ENCODE data around the gene MYO9A. TPM values are rescaled to one million over a fixed set of nuclear protein-coding genes. Genes with fewer than 3 reads are reported as not detected.

Gene MYO9A
- total RNA-seq, 2 donors from 2014 or later, result 34.9 to 36.4 TPM

DNA sequence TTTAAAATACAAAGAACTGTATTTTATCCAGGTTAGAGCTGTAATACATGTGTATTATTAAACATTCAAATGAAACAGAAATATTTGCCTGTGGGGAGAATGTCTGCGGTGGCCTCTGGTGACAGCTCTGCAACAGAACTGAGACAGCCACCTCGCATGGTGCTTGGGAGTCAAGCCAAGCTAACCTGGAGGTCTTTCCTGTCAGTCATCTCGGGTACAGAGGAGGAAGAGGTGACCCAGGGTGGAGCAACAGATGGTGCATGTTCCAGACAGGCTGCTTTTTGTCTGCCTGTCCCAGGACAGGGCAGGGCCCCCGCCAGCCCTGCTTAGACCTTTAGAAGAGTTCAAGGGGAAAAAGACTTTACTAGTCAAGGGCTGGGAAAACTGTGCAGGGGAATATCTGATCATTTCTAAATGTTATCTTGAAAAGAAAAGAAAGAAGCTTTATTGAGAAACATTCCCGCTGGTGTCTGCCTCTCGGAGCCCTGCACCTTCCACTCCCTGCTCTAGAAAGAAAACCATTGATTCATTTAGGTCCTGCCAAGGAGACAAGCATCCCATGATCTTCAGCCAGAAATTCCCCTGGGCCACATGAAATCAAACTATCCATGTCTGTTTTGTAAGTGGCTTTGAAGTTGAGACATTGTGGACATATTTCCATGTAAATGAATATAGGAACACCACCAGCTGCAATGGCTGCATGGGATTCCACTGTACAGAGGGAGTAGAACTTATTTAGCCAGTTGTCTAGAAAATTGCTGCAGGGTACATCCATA is 313.1 kb downstream of the MYO9A start:
- Mint-ChIP-seq H3K9me3 (no peaks in the 10 kb centered on the region), H3K4me3 (no peak overlapping the region), H3K4me1 (peaks cover 31% of the 10 kb centered on the region), H3K36me3 (ENCODE audit: low read depth) (no peaks in the 10 kb centered on the region), H3K27ac (no peak overlapping the region), H3K27me3 (ENCODE audit: insufficient read depth) (peaks cover 11% of the 10 kb centered on the region)
- no peak overlapping the region for H3K4me3 ChIP-seq (ENCODE audit: low read length)
- DNase-seq, result no peak
- no peak overlapping the region for H3K9ac ChIP-seq (ENCODE audit: extremely low read depth, low read length, poor library complexity, severe bottlenecking)
- H3K4me1 ChIP-seq (ENCODE audit: control insufficient read depth, insufficient read depth, low read length), result peaks cover 14% of the 10 kb centered on the region
- no peaks in the 10 kb centered on the region for H3K27me3 ChIP-seq (ENCODE audit: control insufficient read depth, insufficient read depth, low read length, poor library complexity, severe bottlenecking)
- H3K27ac ChIP-seq (ENCODE audit: low read depth, low read length), result no peak overlapping the region
- H3K9me3 ChIP-seq (ENCODE audit: control insufficient read depth, low read length), result no peaks in the 10 kb centered on the region
- TF ChIP-seq CTCF (conservative IDR thresholded peaks at IDR 0.05), result no peak
- 90 to 95% methylated on average over 3 to 6 of the region's 6 CpGs for WGBS, 2 experiments (ENCODE audit: insufficient coverage in 1 of 2, insufficient read length in 1 of 2)
- no peaks in the 10 kb centered on the region for H3K36me3 ChIP-seq (ENCODE audit: control insufficient read depth, insufficient read depth, low read length)

DNA sequence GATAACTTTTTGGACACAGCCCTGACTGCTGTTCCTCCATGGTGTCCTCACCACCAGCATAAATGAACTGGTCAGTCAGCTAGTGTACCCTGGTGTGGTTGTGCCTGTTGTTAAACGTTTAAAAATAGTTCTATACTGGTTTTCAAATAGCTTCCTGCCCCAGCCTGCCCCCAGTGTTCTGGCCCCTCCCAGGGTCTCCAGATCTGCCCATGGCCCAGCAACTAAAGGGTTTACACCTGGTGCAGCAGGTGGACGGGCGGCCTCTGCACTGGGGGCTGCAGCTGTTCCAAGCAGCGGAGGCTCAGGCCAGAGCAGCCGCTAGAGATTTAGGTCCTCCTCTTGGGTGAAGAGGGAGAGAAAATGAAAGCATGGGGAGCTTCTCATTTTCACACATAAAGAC is 313.7 kb downstream of the MYO9A start:
- 78 to 100% methylated on average over 1 to 5 of the region's 5 CpGs for WGBS, 2 experiments (ENCODE audit: insufficient coverage in 1 of 2, insufficient read length in 1 of 2)
- Mint-ChIP-seq H3K27ac (no peak overlapping the region), H3K4me1 (peaks cover 31% of the 10 kb centered on the region), H3K4me3 (no peak overlapping the region), H3K27me3 (ENCODE audit: insufficient read depth) (peaks cover 9% of the 10 kb centered on the region), H3K36me3 (ENCODE audit: low read depth) (no peaks in the 10 kb centered on the region), H3K9me3 (no peaks in the 10 kb centered on the region)
- Histone ChIP-seq H3K27ac (ENCODE audit: low read depth, low read length) (no peak overlapping the region), H3K4me3 (ENCODE audit: low read length) (no peak overlapping the region), H3K27me3 (ENCODE audit: control insufficient read depth, insufficient read depth, low read length, poor library complexity, severe bottlenecking) (no peaks in the 10 kb centered on the region), H3K9ac (ENCODE audit: extremely low read depth, low read length, poor library complexity, severe bottlenecking) (no peak overlapping the region), H3K9me3 (ENCODE audit: control insufficient read depth, low read length) (no peaks in the 10 kb centered on the region), H3K4me1 (ENCODE audit: control insufficient read depth, insufficient read depth, low read length) (peaks cover 14% of the 10 kb centered on the region), H3K36me3 (ENCODE audit: control insufficient read depth, insufficient read depth, low read length) (no peaks in the 10 kb centered on the region)
- no peak for TF ChIP-seq CTCF (conservative IDR thresholded peaks at IDR 0.05)
- DNase-seq, result no peak

DNA sequence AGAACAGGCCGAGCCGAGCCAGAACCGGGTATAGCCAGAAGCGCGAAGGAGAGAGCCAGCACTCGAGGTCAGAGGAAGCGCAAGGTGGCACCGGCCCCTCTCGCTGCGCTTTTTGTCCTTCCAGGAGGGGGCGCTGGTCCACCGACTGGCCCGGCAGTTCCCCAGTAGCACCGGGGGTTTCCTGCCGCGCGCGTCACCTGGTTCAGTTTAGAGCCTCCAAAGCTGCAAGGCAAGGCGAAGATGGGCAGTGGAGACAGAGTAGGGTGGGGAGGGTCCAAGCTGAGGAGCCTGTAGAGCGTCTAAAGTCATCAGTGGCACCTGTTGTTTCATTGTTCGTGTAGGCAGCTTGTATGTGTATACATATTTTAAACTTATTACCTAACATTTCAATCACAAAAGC is 315.2 kb downstream of the MYO9A start:
- peak; percentile 85 for TF ChIP-seq CTCF (conservative IDR thresholded peaks at IDR 0.05)
- Mint-ChIP-seq H3K36me3 (ENCODE audit: low read depth) (no peaks in the 10 kb centered on the region), H3K27ac (no peak overlapping the region), H3K4me1 (peaks cover 24% of the 10 kb centered on the region), H3K9me3 (peaks cover 3% of the 10 kb centered on the region), H3K4me3 (no peak overlapping the region), H3K27me3 (ENCODE audit: insufficient read depth) (peaks cover under 1% of the 10 kb centered on the region)
- Histone ChIP-seq H3K27ac (ENCODE audit: low read depth, low read length) (no peak overlapping the region), H3K36me3 (ENCODE audit: control insufficient read depth, insufficient read depth, low read length) (no peaks in the 10 kb centered on the region), H3K4me3 (ENCODE audit: low read length) (no peak overlapping the region), H3K9ac (ENCODE audit: extremely low read depth, low read length, poor library complexity, severe bottlenecking) (no peak overlapping the region), H3K27me3 (ENCODE audit: control insufficient read depth, insufficient read depth, low read length, poor library complexity, severe bottlenecking) (no peaks in the 10 kb centered on the region), H3K9me3 (ENCODE audit: control insufficient read depth, low read length) (no peaks in the 10 kb centered on the region), H3K4me1 (ENCODE audit: control insufficient read depth, insufficient read depth, low read length) (peaks cover 14% of the 10 kb centered on the region)
- 88 to 100% methylated on average over 1 to 20 of the region's 21 CpGs for WGBS, 2 experiments (ENCODE audit: insufficient coverage in 1 of 2, insufficient read length in 1 of 2)
- peak; percentile 87 for DNase-seq

All from endodermal cell (in vitro differentiated cells).